ENCODE results near the gene SAMD4B.

- no peak for TF ChIP-seq POLR2AphosphoS5 (IDR thresholded peaks at IDR 0.05)
- TF ChIP-seq POLR2A (IDR thresholded peaks at IDR 0.05), result no peak
Observed at GRCh38 chr19:39319892-39320248, 22.4 kb upstream of the SAMD4B start.
